Natural killer cell treated with Interleukin-12 subunit alpha and Interleukin-12 subunit beta and Interleukin-15 and Interleukin-18, amount 100 ng/mL, for 72 hours (primary cell): ENCODE results near the gene CACNB4. TPM values are rescaled to one million over a fixed set of nuclear protein-coding genes. Genes with fewer than 3 reads are reported as not detected.
"Not testable (repeated sequence)": the region's sequence is repeated elsewhere in the genome, so short reads cannot be mapped to it uniquely, and the experiment has no call there.

ENCODE experiments used
- ATAC-seq, 2 donors: fragments of 150-1000 bp; cut with Tn5 transposase in 1 of 2; sonication (Bioruptor Pico), chemical (Tn5 transposase) in 1 of 2; 2 replicates each; pipeline ENCODE4 v1.10.0; 2021
- DNase-seq: peaks from one replicate; pipeline ENCODE4 v3.0.0; 2022; ENCODE audit warnings: low spot score
- H3K27ac Mint-ChIP-seq, 2 donors: 1 replicate in 1 of 2; 2 replicates in 1 of 2; pipeline ENCODE4 v1.8.0; 2022; ENCODE audit warnings: mixed read lengths in 2 of 2, mild to moderate bottlenecking in 1 of 2, moderate library complexity in 1 of 2
- H3K27me3 Mint-ChIP-seq, 2 donors: 1 replicate in 1 of 2; 2 replicates in 1 of 2; pipeline ENCODE4 v1.8.0; 2022; ENCODE audit warnings: mixed read lengths in 2 of 2
- H3K36me3 Mint-ChIP-seq: one replicate; pipeline ENCODE4 v1.8.0; 2022; ENCODE audit warnings: mixed read lengths
- H3K4me1 Mint-ChIP-seq, 2 donors: 1 replicate in 1 of 2; 2 replicates in 1 of 2; pipeline ENCODE4 v1.8.0; 2022; ENCODE audit warnings: low read depth in 2 of 2, mixed read lengths in 2 of 2, mild to moderate bottlenecking in 1 of 2
- H3K4me3 Mint-ChIP-seq: one replicate; pipeline ENCODE4 v1.8.0; 2022; ENCODE audit warnings: mixed read lengths
- H3K9me3 Mint-ChIP-seq: 2 replicates; pipeline ENCODE4 v1.8.0; 2022; ENCODE audit warnings: mixed read lengths
- total RNA-seq, 2 donors: library from RNA; stranded (reverse); gene quantifications; one replicate each; pipeline ENCODE4 v1.2.3, GENCODE V29; 2022

The CACNB4 gene
- total RNA-seq, 2 donors from 2014 or later: 0.40 to 0.64 TPM

GRCh38 chr2:151918308-151918707 is 180.5 kb downstream of the CACNB4 start:
- Mint-ChIP-seq H3K9me3 (no peaks in the 10 kb centered on the region), H3K36me3 (no peaks in the 10 kb centered on the region)
- DNase-seq: no peak

GRCh38 chr2:151916632-151917031 is 182.2 kb downstream of the CACNB4 start:
- DNase-seq: no peak
- no peak overlapping the region for H3K27ac Mint-ChIP-seq
- H3K36me3 Mint-ChIP-seq: no peaks in the 10 kb centered on the region
- H3K9me3 Mint-ChIP-seq: no peaks in the 10 kb centered on the region
- ATAC-seq: no peak
- peaks cover 0 to 4% of the 10 kb centered on the region in 2 donors for H3K4me1 Mint-ChIP-seq
- H3K27me3 Mint-ChIP-seq: peaks cover 12 to 20% of the 10 kb centered on the region in 2 donors
- H3K4me3 Mint-ChIP-seq: no peak overlapping the region

More at GRCh38 chr2:151918308-151918707, 180.5 kb downstream of the CACNB4 start:
- no peak for ATAC-seq
- H3K4me3 Mint-ChIP-seq: no peak overlapping the region
- H3K27me3 Mint-ChIP-seq: peaks cover 4 to 7% of the 10 kb centered on the region in 2 donors
- no peak overlapping the region for H3K27ac Mint-ChIP-seq
- H3K4me1 Mint-ChIP-seq: peaks cover 0 to 4% of the 10 kb centered on the region in 2 donors

- not testable (repeated sequence) for H3K36me3 Mint-ChIP-seq, ATAC-seq, H3K9me3 Mint-ChIP-seq, H3K4me3 Mint-ChIP-seq, H3K4me1 Mint-ChIP-seq, DNase-seq, H3K27ac Mint-ChIP-seq
- peaks cover 15 to 26% of the 10 kb centered on the region in 2 donors for H3K27me3 Mint-ChIP-seq
These were observed 183.2 kb downstream of the CACNB4 start for GRCh38 chr2:151915629-151916025.

GRCh38 chr2:151914989-151915628 is 183.7 kb downstream of the CACNB4 start:
- H3K9me3 Mint-ChIP-seq: no peaks in the 10 kb centered on the region
- H3K27me3 Mint-ChIP-seq: peaks cover 16 to 26% of the 10 kb centered on the region in 2 donors
- no peak for DNase-seq
- H3K27ac Mint-ChIP-seq: no peak overlapping the region
- H3K36me3 Mint-ChIP-seq: no peaks in the 10 kb centered on the region
- ATAC-seq: no peak
- peaks cover 0 to 4% of the 10 kb centered on the region in 2 donors for H3K4me1 Mint-ChIP-seq
- H3K4me3 Mint-ChIP-seq: no peak overlapping the region

- H3K27ac Mint-ChIP-seq: no peak overlapping the region
These were observed 190.5 kb downstream of the CACNB4 start for GRCh38 chr2:151908204-151908882.

GRCh38 chr2:151907286-151908203 is 191.3 kb downstream of the CACNB4 start:
- H3K36me3 Mint-ChIP-seq: no peaks in the 10 kb centered on the region
- H3K27me3 Mint-ChIP-seq: peaks cover 13 to 15% of the 10 kb centered on the region in 2 donors
- H3K27ac Mint-ChIP-seq: no peak overlapping the region
- DNase-seq: no peak
- no peaks in the 10 kb centered on the region for H3K9me3 Mint-ChIP-seq
- no peak overlapping the region for H3K4me3 Mint-ChIP-seq
- ATAC-seq: no peak
- H3K4me1 Mint-ChIP-seq: no peaks in the 10 kb centered on the region

More at GRCh38 chr2:151908204-151908882, 190.5 kb downstream of the CACNB4 start:
- Mint-ChIP-seq H3K36me3 (no peaks in the 10 kb centered on the region), H3K27me3 (peaks cover 16 to 19% of the 10 kb centered on the region in 2 donors), H3K4me3 (no peak overlapping the region), H3K4me1 (no peaks in the 10 kb centered on the region), H3K9me3 (no peaks in the 10 kb centered on the region)
- DNase-seq (no peak), ATAC-seq (no peak)

GRCh38 chr2:151906633-151906998 is 192.2 kb downstream of the CACNB4 start:
- Mint-ChIP-seq H3K27me3 (peaks cover 6 to 10% of the 10 kb centered on the region in 2 donors), H3K4me1 (no peaks in the 10 kb centered on the region), H3K4me3 (no peak overlapping the region), H3K27ac (no peak overlapping the region), H3K9me3 (no peaks in the 10 kb centered on the region), H3K36me3 (no peaks in the 10 kb centered on the region)
- ATAC-seq (no peak), DNase-seq (no peak)

GRCh38 chr2:151905963-151906632 is 192.7 kb downstream of the CACNB4 start:
- Mint-ChIP-seq H3K27ac (no peak overlapping the region), H3K36me3 (no peaks in the 10 kb centered on the region), H3K4me1 (no peaks in the 10 kb centered on the region), H3K9me3 (no peaks in the 10 kb centered on the region), H3K27me3 (peaks cover 1 to 10% of the 10 kb centered on the region in 2 donors), H3K4me3 (no peak overlapping the region)
- ATAC-seq (no peak), DNase-seq (no peak)

GRCh38 chr2:151904807-151905206 is 194.0 kb downstream of the CACNB4 start:
- H3K4me1 Mint-ChIP-seq: no peaks in the 10 kb centered on the region
- DNase-seq: no peak
- H3K27ac Mint-ChIP-seq: no peak overlapping the region
- ATAC-seq: no peak
- H3K27me3 Mint-ChIP-seq: peaks cover 0 to 5% of the 10 kb centered on the region in 2 donors
- no peaks in the 10 kb centered on the region for H3K9me3 Mint-ChIP-seq
- no peaks in the 10 kb centered on the region for H3K36me3 Mint-ChIP-seq
- no peak overlapping the region for H3K4me3 Mint-ChIP-seq

- peaks cover 0 to 2% of the 10 kb centered on the region in 2 donors for H3K27me3 Mint-ChIP-seq
- H3K36me3 Mint-ChIP-seq: no peaks in the 10 kb centered on the region
- no peaks in the 10 kb centered on the region for H3K9me3 Mint-ChIP-seq
- DNase-seq: no peak
- ATAC-seq: no peak
- no peak overlapping the region for H3K4me3 Mint-ChIP-seq
- no peaks in the 10 kb centered on the region for H3K4me1 Mint-ChIP-seq
- H3K27ac Mint-ChIP-seq: no peak overlapping the region
These were observed 194.8 kb downstream of the CACNB4 start for GRCh38 chr2:151904021-151904420.

GRCh38 chr2:151902829-151903228 is 196.0 kb downstream of the CACNB4 start:
- Mint-ChIP-seq H3K27me3 (peaks cover 0 to 2% of the 10 kb centered on the region in 2 donors), H3K27ac (no peak overlapping the region), H3K4me1 (no peaks in the 10 kb centered on the region), H3K36me3 (no peaks in the 10 kb centered on the region), H3K4me3 (no peak overlapping the region), H3K9me3 (no peaks in the 10 kb centered on the region)
- no peak for ATAC-seq
- DNase-seq: no peak

GRCh38 chr2:151900331-151900730 is 198.5 kb downstream of the CACNB4 start:
- no peak for DNase-seq
- H3K4me3 Mint-ChIP-seq: no peak overlapping the region
- H3K36me3 Mint-ChIP-seq: no peaks in the 10 kb centered on the region
- peaks cover 2 to 6% of the 10 kb centered on the region in 2 donors for H3K27me3 Mint-ChIP-seq
- ATAC-seq: no peak
- H3K4me1 Mint-ChIP-seq: no peaks in the 10 kb centered on the region
- no peaks in the 10 kb centered on the region for H3K9me3 Mint-ChIP-seq
- no peak overlapping the region for H3K27ac Mint-ChIP-seq

- ATAC-seq (no peak), DNase-seq (no peak)
- Mint-ChIP-seq H3K27ac (no peak overlapping the region), H3K4me1 (no peaks in the 10 kb centered on the region), H3K27me3 (peaks cover 2 to 6% of the 10 kb centered on the region in 2 donors), H3K4me3 (no peak overlapping the region), H3K9me3 (peaks cover 4% of the 10 kb centered on the region), H3K36me3 (no peaks in the 10 kb centered on the region)
These were observed 199.7 kb downstream of the CACNB4 start for GRCh38 chr2:151899156-151899555.
